Stomach (tissue), 4 donors: ENCODE data around the gene UPK1A.

Source experiments
- POLR2A ChIP-seq, 4 donors: fragments of 450-650 bp; IDR thresholded peaks; one replicate each; pipeline ENCODE4 v1.6.1; 2016; ENCODE audit warnings: antibody characterized with exemption in 4 of 4, control low read depth in 2 of 4, mild to moderate bottlenecking in 1 of 4, moderate library complexity in 1 of 4
- POLR2AphosphoS5 ChIP-seq, 3 donors: sonication (generic); formaldehyde crosslinking; IDR thresholded peaks; one replicate each; pipeline ENCODE4 v1.6.1; 2016; ENCODE audit warnings: antibody characterized with exemption in 3 of 3
- TF ChIP-seq, protein P1 (sequence below), 7 experiments: fragments of 450-650 bp in 4 of 7; fragments of 200-600 bp in 3 of 7; sonication (generic) in 3 of 7; IDR thresholded peaks; one replicate each; pipeline ENCODE4 v1.5.1; 2016 to 2019; ENCODE audit warnings: antibody characterized with exemption in 7 of 7, control low read depth in 2 of 7, mild to moderate bottlenecking in 1 of 7

- TF ChIP-seq, protein P1, sequence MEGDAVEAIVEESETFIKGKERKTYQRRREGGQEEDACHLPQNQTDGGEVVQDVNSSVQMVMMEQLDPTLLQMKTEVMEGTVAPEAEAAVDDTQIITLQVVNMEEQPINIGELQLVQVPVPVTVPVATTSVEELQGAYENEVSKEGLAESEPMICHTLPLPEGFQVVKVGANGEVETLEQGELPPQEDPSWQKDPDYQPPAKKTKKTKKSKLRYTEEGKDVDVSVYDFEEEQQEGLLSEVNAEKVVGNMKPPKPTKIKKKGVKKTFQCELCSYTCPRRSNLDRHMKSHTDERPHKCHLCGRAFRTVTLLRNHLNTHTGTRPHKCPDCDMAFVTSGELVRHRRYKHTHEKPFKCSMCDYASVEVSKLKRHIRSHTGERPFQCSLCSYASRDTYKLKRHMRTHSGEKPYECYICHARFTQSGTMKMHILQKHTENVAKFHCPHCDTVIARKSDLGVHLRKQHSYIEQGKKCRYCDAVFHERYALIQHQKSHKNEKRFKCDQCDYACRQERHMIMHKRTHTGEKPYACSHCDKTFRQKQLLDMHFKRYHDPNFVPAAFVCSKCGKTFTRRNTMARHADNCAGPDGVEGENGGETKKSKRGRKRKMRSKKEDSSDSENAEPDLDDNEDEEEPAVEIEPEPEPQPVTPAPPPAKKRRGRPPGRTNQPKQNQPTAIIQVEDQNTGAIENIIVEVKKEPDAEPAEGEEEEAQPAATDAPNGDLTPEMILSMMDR (IDR thresholded peaks at IDR 0.05): no peak
- TF ChIP-seq POLR2A (IDR thresholded peaks at IDR 0.05) (no peak), POLR2AphosphoS5 (IDR thresholded peaks at IDR 0.05) (no peak)
Measured at GRCh38 chr19:35645680-35646511, 20.4 kb upstream of the UPK1A start.
